A549 (cell line): ENCODE data around the gene SOHLH2. TPM values are rescaled to one million over a fixed set of nuclear protein-coding genes. Genes with fewer than 3 reads are reported as not detected.

Experiments used
- ATAC-seq, 2 experiments: fragments of 200-7000 bp in 1 of 2; fragments of >200 bp in 1 of 2; cut with Nextera tagmentation in 1 of 2; cut with Tn5 transposase in 1 of 2; 3 replicates each; pipeline versions ENCODE4 v1.8.0 to v1.9.1; 2018 to 2020; ENCODE audit warnings: mild to moderate bottlenecking in 1 of 2, moderate library complexity in 1 of 2
- CTCF ChIA-PET: fragments of 300-600 bp; sonication (Branson Sonifier 250); formaldehyde crosslinking; extraction: SDS; loops from one replicate; lab custom pipeline; 2021; ENCODE audit warnings: antibody characterized with exemption, inconsistent platforms; lab: Yijun Ruan, JAX
- POLR2A ChIA-PET: fragments of 350-600 bp; formaldehyde crosslinking; extraction: SDS; loops from one replicate; lab custom pipeline; 2021; ENCODE audit warnings: antibody characterized with exemption, inconsistent platforms; lab: Yijun Ruan, JAX
- DNase-seq, 2 experiments: peaks; one replicate each; pipeline versions ENCODE4 v3.0.0 to v3.0.0-alpha.2; 2011 to 2016; ENCODE audit warnings: low read depth in 1 of 2, low spot score in 1 of 2
- FAIRE-seq: peaks from 2 replicates; lab custom pipeline; 2011; peaks lifted over from hg19 to GRCh38; lab: Jason Lieb, UNC
- H3K27ac ChIP-seq, 2 experiments: fragments of >200 bp; sonication (Bioruptor Twin); formaldehyde crosslinking; 3 replicates each; pipeline ENCODE4 v1.5.1; 2016 to 2017
- H3K4me1 ChIP-seq: fragments of >200 bp; sonication (Bioruptor Twin); formaldehyde crosslinking; 3 replicates; pipeline ENCODE4 v1.6.1; 2016
- H3K4me2 ChIP-seq: fragments of >200 bp; sonication (Bioruptor Twin); formaldehyde crosslinking; 3 replicates; pipeline ENCODE4 v1.6.1; 2016
- H3K4me3 ChIP-seq: fragments of >200 bp; sonication (Bioruptor Twin); formaldehyde crosslinking; 3 replicates; pipeline ENCODE4 v1.5.1; 2016
- H3K9me3 ChIP-seq: fragments of >200 bp; sonication (Bioruptor Twin); formaldehyde crosslinking; 3 replicates; pipeline ENCODE4 v1.6.1; 2016
- BCL3 ChIP-seq: fragments of >200 bp; sonication (Bioruptor Twin); formaldehyde crosslinking; IDR thresholded peaks from 3 replicates; pipeline ENCODE4 v1.6.1; 2016
- BHLHE40 ChIP-seq: IDR thresholded peaks from 2 replicates; pipeline ENCODE4 v1.6.1; 2012; ENCODE audit warnings: low read depth, low read length, inconsistent platforms
- CBX2 ChIP-seq: fragments of 200-600 bp; sonication (generic); IDR thresholded peaks from 2 replicates; pipeline ENCODE4 v1.6.1; 2016; ENCODE audit warnings: low read depth, mild to moderate bottlenecking, borderline replicate concordance
- CHD2 ChIP-seq: fragments of 150-350 bp; IDR thresholded peaks from 2 replicates; pipeline ENCODE4 v1.6.1; 2014; ENCODE audit warnings: low read length; ENCODE audit not compliant: partially characterized antibody
- E2F6 ChIP-seq: IDR thresholded peaks from 2 replicates; pipeline ENCODE4 v1.6.1; 2012; ENCODE audit warnings: low read depth, borderline replicate concordance
- EHF ChIP-seq: fragments of 250-450 bp; sonication (Bioruptor Pico); IDR thresholded peaks from 2 replicates; pipeline ENCODE4 v1.5.0; 2020; ENCODE audit warnings: mild to moderate bottlenecking
- FOSL2 ChIP-seq, 2 experiments: fragments of 450-650 bp in 1 of 2; fragments of >200 bp in 1 of 2; sonication (Bioruptor Twin) in 1 of 2; formaldehyde crosslinking; IDR thresholded peaks; 2 replicates each; pipeline versions ENCODE4 v1.5.0 to v1.6.1; 2016 to 2020; ENCODE audit warnings: mild to moderate bottlenecking in 1 of 2, moderate library complexity in 1 of 2
- HMGXB4 ChIP-seq: fragments of 250-450 bp; sonication (Bioruptor Pico); IDR thresholded peaks from 2 replicates; pipeline ENCODE4 v1.5.0; 2021; ENCODE audit warnings: mild to moderate bottlenecking, moderate library complexity, borderline replicate concordance
- HOXB5 ChIP-seq: fragments of 250-450 bp; sonication (Bioruptor Pico); IDR thresholded peaks from 2 replicates; pipeline ENCODE4 v1.5.0; 2020; ENCODE audit warnings: mild to moderate bottlenecking, moderate library complexity
- KDM5A ChIP-seq: fragments of 200-600 bp; sonication (generic); IDR thresholded peaks from 2 replicates; pipeline ENCODE4 v1.6.1; 2016; ENCODE audit warnings: antibody characterized with exemption, mild to moderate bottlenecking
- MAFK ChIP-seq: fragments of 450-650 bp; IDR thresholded peaks from 2 replicates; pipeline ENCODE4 v1.6.1; 2014; ENCODE audit not compliant: partially characterized antibody
- MAZ ChIP-seq: fragments of 150-350 bp; IDR thresholded peaks from 2 replicates; pipeline ENCODE4 v1.6.1; 2014; ENCODE audit warnings: antibody characterized with exemption, low read depth, low read length, borderline replicate concordance
- POLR2AphosphoS2 ChIP-seq: conservative IDR thresholded peaks from 2 replicates; pipeline ENCODE4 v1.6.1; 2012; ENCODE audit warnings: low read length, improper control_type of control experiment, inconsistent platforms
- RARB ChIP-seq: fragments of 250-450 bp; sonication (Bioruptor Pico); IDR thresholded peaks from 2 replicates; pipeline ENCODE4 v1.8.0; 2021; ENCODE audit warnings: mild to moderate bottlenecking, moderate library complexity
- RCOR1 ChIP-seq: fragments of 150-350 bp; IDR thresholded peaks from 2 replicates; pipeline ENCODE4 v1.6.1; 2014; ENCODE audit warnings: antibody characterized with exemption, low read length, low read depth
- RFX5 ChIP-seq: fragments of 450-650 bp; IDR thresholded peaks from 2 replicates; pipeline ENCODE4 v1.7.1; 2014; ENCODE audit warnings: antibody characterized with exemption, mild to moderate bottlenecking, moderate library complexity
- RNF2 ChIP-seq: fragments of 200-600 bp; sonication (generic); IDR thresholded peaks from 2 replicates; pipeline ENCODE4 v1.6.1; 2016; ENCODE audit warnings: low read depth, mild to moderate bottlenecking, antibody characterized with exemption, moderate library complexity, borderline replicate concordance
- SMC3 ChIP-seq: fragments of >200 bp; sonication (Bioruptor Twin); formaldehyde crosslinking; IDR thresholded peaks from 3 replicates; pipeline ENCODE4 v1.6.1; 2018; ENCODE audit warnings: inconsistent platforms
- SREBF2 ChIP-seq: fragments of 450-650 bp; IDR thresholded peaks from 2 replicates; pipeline ENCODE4 v1.6.1; 2014; ENCODE audit warnings: mild to moderate bottlenecking, moderate library complexity
- TFCP2L1 ChIP-seq: fragments of 250-450 bp; sonication (Bioruptor Pico); IDR thresholded peaks from 2 replicates; pipeline ENCODE4 v1.5.0; 2021; ENCODE audit warnings: mild to moderate bottlenecking
- TP53 ChIP-seq: fragments of 250-450 bp; sonication (Bioruptor Pico); IDR thresholded peaks from 2 replicates; pipeline ENCODE4 v1.5.0; 2021; ENCODE audit warnings: mild to moderate bottlenecking, moderate library complexity
- ZC3H11A ChIP-seq: fragments of 450-650 bp; IDR thresholded peaks from 2 replicates; pipeline ENCODE4 v1.6.1; 2014; ENCODE audit warnings: antibody characterized with exemption, mild to moderate bottlenecking
- WGBS: methylation state at CpG from one replicate; pipeline ENCODE4 v1.1.6; 2017; ENCODE audit errors: missing lambda C conversion rate; 5-methylcytosine and 5-hydroxymethylcytosine counted together
- polyA plus RNA-seq, 4 experiments: library from polyadenylated mRNA; depleted of rRNA in 3 of 4; stranded (reverse); fragments of >200 nt; fragmentation: RNase III in 1 of 4; extraction: RNeasy Plus Mini Kit Qiagen cat#74134 plus additional on column Dnase treatment in 1 of 4; gene quantifications; 2 replicates in 3 of 4; 3 replicates in 1 of 4; pipeline ENCODE4 v1.2.3, GENCODE V29; 2011 to 2017

SOHLH2 gene
- polyA plus RNA-seq, 2 of the 4 experiments (the other 2 are of a cell fraction) = 0.14 TPM; not detected in 1

- FAIRE-seq (no peak), ATAC-seq (no peak), DNase-seq (no peak)
- H3K4me3 ChIP-seq = no peak overlapping the region
- no peaks in the 10 kb centered on the region for H3K9me3 ChIP-seq
- no peak for TF ChIP-seq CBX2
- no peak for TF ChIP-seq MAZ
- no peak for TF ChIP-seq HOXB5
- TF ChIP-seq BCL3 = no peak
- TF ChIP-seq RFX5 = no peak
- TF ChIP-seq ZC3H11A = no peak
- TF ChIP-seq MAFK = no peak
- TF ChIP-seq TFCP2L1 = no peak
- TF ChIP-seq CHD2 = no peak
- TF ChIP-seq KDM5A = no peak
- TF ChIP-seq RCOR1 = no peak
- TF ChIP-seq E2F6 = no peak
- TF ChIP-seq FOSL2 (IDR thresholded peaks at IDR 0.05) = no peak
- no peak for TF ChIP-seq FOSL2 (CRISPR knock-in tag; IDR thresholded peaks at IDR 0.05)
- TF ChIP-seq SREBF2 = no peak
- no peak for TF ChIP-seq RNF2
- no peak for TF ChIP-seq HMGXB4
- no peak for TF ChIP-seq BHLHE40
- TF ChIP-seq POLR2AphosphoS2 = no peak
- no peak for TF ChIP-seq SMC3
- H3K4me2 ChIP-seq = no peak overlapping the region
- CTCF ChIA-PET = no interaction called here
- 17% methylated on average over 2 of the region's 2 CpGs for WGBS
- no peaks in the 10 kb centered on the region for H3K4me1 ChIP-seq
- no peak overlapping the region for H3K27ac ChIP-seq
- POLR2A ChIA-PET = no interaction called here
Observed at GRCh38 chr13:36143738-36144137, 70.6 kb downstream of the SOHLH2 start.

- Histone ChIP-seq H3K4me2 (no peak overlapping the region), H3K4me1 (no peaks in the 10 kb centered on the region), H3K27ac (no peak overlapping the region), H3K4me3 (no peak overlapping the region), H3K9me3 (no peaks in the 10 kb centered on the region)
- CTCF ChIA-PET = no interaction called here
- TF ChIP-seq RNF2 (no peak), TP53 (CRISPR knock-in tag) (no peak), HMGXB4 (no peak), RARB (no peak), EHF (CRISPR knock-in tag) (no peak)
- DNase-seq (no peak), FAIRE-seq (no peak), ATAC-seq (no peak)
- POLR2A ChIA-PET = no interaction called here
Observed at GRCh38 chr13:36142735-36143134, 71.6 kb downstream of the SOHLH2 start.
